SK-N-SH (cell line): ENCODE measurements around the gene GTF3A. TPM values are rescaled to one million over a fixed set of nuclear protein-coding genes. Genes with fewer than 3 reads are reported as not detected.

Experiments
- CTCF ChIA-PET: fragments of 300-600, 350-600 bp; formaldehyde crosslinking; extraction: SDS; loops from one replicate; lab custom pipeline; 2021; lab: Yijun Ruan, JAX
- POLR2A ChIA-PET: fragments of 350-600 bp; sonication (Branson Sonifier 250); formaldehyde crosslinking; extraction: SDS; loops from one replicate; lab custom pipeline; 2020; ENCODE audit warnings: antibody characterized with exemption, inconsistent platforms; lab: Yijun Ruan, JAX
- DNase-seq: peaks from one replicate; pipeline ENCODE4 v3.0.0; 2012
- H2AFZ ChIP-seq: fragments of 200-600 bp; sonication (generic); 2 replicates; pipeline ENCODE4 v1.8.1; 2016; ENCODE audit warnings: antibody characterized with exemption, mild to moderate bottlenecking, low read depth
- H3F3A ChIP-seq: fragments of 200-600 bp; sonication (generic); replicated peaks from 2 replicates; pipeline ENCODE3; 2016; ENCODE audit warnings: antibody characterized with exemption, mild to moderate bottlenecking; ENCODE audit not compliant: insufficient read depth
- H3K27ac ChIP-seq, 2 experiments: fragments of 200-500 bp in 1 of 2; fragments of 200-600 bp in 1 of 2; sonication (Bioruptor generic) in 1 of 2; sonication (generic), shearing (Covaris generic) in 1 of 2; 2 replicates each; pipeline versions ENCODE4 v1.5.1 to v1.6.1; 2014 to 2016; ENCODE audit warnings: low read depth in 2 of 2, inconsistent platforms in 1 of 2, low read length in 1 of 2, mild to moderate bottlenecking in 1 of 2, mixed read lengths in 1 of 2
- H3K27me3 ChIP-seq: fragments of 200-600 bp; sonication (generic), shearing (Covaris generic); 2 replicates; pipeline ENCODE4 v1.6.1; 2016; ENCODE audit warnings: mixed run types; ENCODE audit not compliant: insufficient read depth
- H3K36me3 ChIP-seq, 2 experiments: fragments of 200-500 bp in 1 of 2; fragments of 200-600 bp in 1 of 2; sonication (Bioruptor generic) in 1 of 2; sonication (generic) in 1 of 2; replicated peaks in 1 of 2; 2 replicates each; pipeline versions ENCODE3 to v1.5.1; 2014 to 2016; ENCODE audit warnings: low read length in 1 of 2, mild to moderate bottlenecking in 1 of 2; ENCODE audit not compliant: insufficient read depth in 2 of 2, control insufficient read depth in 1 of 2
- H3K4me1 ChIP-seq, 2 experiments: fragments of 200-500 bp in 1 of 2; fragments of 200-600 bp in 1 of 2; sonication (Bioruptor generic) in 1 of 2; sonication (generic), shearing (Covaris generic) in 1 of 2; 2 replicates each; pipeline versions ENCODE4 v1.5.1 to v1.6.1; 2014 to 2016; ENCODE audit warnings: low read depth in 1 of 2, low read length in 1 of 2, mixed run types in 1 of 2; ENCODE audit not compliant: insufficient read depth in 2 of 2, control insufficient read depth in 1 of 2
- H3K4me2 ChIP-seq: fragments of 200-600 bp; sonication (generic), shearing (Covaris generic); 2 replicates; pipeline ENCODE4 v1.6.1; 2017; ENCODE audit warnings: mixed run types
- H3K4me3 ChIP-seq, 2 experiments: fragments of 200-500 bp in 1 of 2; fragments of 200-600 bp in 1 of 2; sonication (Bioruptor generic) in 1 of 2; sonication (generic), shearing (Covaris generic) in 1 of 2; 2 replicates each; pipeline versions ENCODE4 v1.5.1 to v1.8.1; 2014 to 2016; ENCODE audit warnings: low read depth in 2 of 2, inconsistent platforms in 1 of 2, low read length in 1 of 2, mild to moderate bottlenecking in 1 of 2, mixed read lengths in 1 of 2, moderate library complexity in 1 of 2
- H3K79me2 ChIP-seq: fragments of 200-600 bp; sonication (generic); 2 replicates; pipeline ENCODE4 v1.8.1; 2017; ENCODE audit warnings: mild to moderate bottlenecking; ENCODE audit not compliant: insufficient read depth
- H3K9ac ChIP-seq: fragments of 200-600 bp; sonication (generic); 2 replicates; pipeline ENCODE4 v1.6.1; 2017; ENCODE audit warnings: mixed run types
- H3K9me2 ChIP-seq: fragments of 200-600 bp; sonication (generic); 2 replicates; pipeline ENCODE4 v1.6.1; 2017; ENCODE audit warnings: mixed run types
- H3K9me3 ChIP-seq: fragments of 200-600 bp; sonication (generic); 2 replicates; pipeline ENCODE4 v1.6.1; 2017; ENCODE audit warnings: mixed run types, mild to moderate bottlenecking, moderate library complexity
- H4K20me1 ChIP-seq: fragments of 200-600 bp; sonication (generic); 2 replicates; pipeline ENCODE4 v1.6.1; 2017; ENCODE audit warnings: mild to moderate bottlenecking, mixed run types; ENCODE audit not compliant: insufficient read depth
- CHD2 ChIP-seq: fragments of 150-350 bp; IDR thresholded peaks from 2 replicates; pipeline ENCODE4 v1.6.1; 2018; ENCODE audit warnings: low read length; ENCODE audit not compliant: partially characterized antibody
- FOXJ3 ChIP-seq: sonication (generic); formaldehyde crosslinking; IDR thresholded peaks from 2 replicates; pipeline ENCODE4 v1.5.1; 2020; ENCODE audit warnings: mild to moderate bottlenecking, missing genetic modification reagents
- FOXM1 ChIP-seq: IDR thresholded peaks from 2 replicates; pipeline ENCODE4 v1.4.0; 2012; ENCODE audit warnings: low read depth, mild to moderate bottlenecking
- GABPA ChIP-seq: IDR thresholded peaks from 2 replicates; pipeline ENCODE4 v1.4.0; 2012; ENCODE audit warnings: low read depth, mild to moderate bottlenecking
- GATA2 ChIP-seq: sonication (generic); formaldehyde crosslinking; IDR thresholded peaks from 2 replicates; pipeline ENCODE4 v1.5.0; 2020; ENCODE audit warnings: mild to moderate bottlenecking, missing genetic modification reagents
- JUND ChIP-seq: IDR thresholded peaks from 2 replicates; pipeline ENCODE4 v1.4.0; 2012
- MEF2A ChIP-seq: IDR thresholded peaks from 2 replicates; pipeline ENCODE4 v1.4.0; 2012; ENCODE audit warnings: low read depth, borderline replicate concordance
- MXI1 ChIP-seq: IDR thresholded peaks from 2 replicates; pipeline ENCODE4 v1.6.1; 2012; ENCODE audit warnings: mild to moderate bottlenecking, low read depth, low read length, improper control_type of control experiment
- NFIC ChIP-seq: IDR thresholded peaks from 2 replicates; pipeline ENCODE4 v1.4.0; 2012; ENCODE audit warnings: borderline replicate concordance
- NRF1 ChIP-seq: IDR thresholded peaks from 2 replicates; pipeline ENCODE4 v1.6.1; 2012; ENCODE audit warnings: low read depth, mild to moderate bottlenecking, low read length
- RAD21 ChIP-seq: IDR thresholded peaks from 2 replicates; pipeline ENCODE4 v1.6.1; 2012; ENCODE audit warnings: mild to moderate bottlenecking, low read length
- RCOR1 ChIP-seq: fragments of 150-350 bp; IDR thresholded peaks from 2 replicates; pipeline ENCODE4 v1.6.1; 2017; ENCODE audit warnings: antibody characterized with exemption, low read length
- RFX5 ChIP-seq: IDR thresholded peaks from 2 replicates; pipeline ENCODE4 v1.6.1; 2012; ENCODE audit warnings: mild to moderate bottlenecking, improper control_type of control experiment, low read length
- RXRA ChIP-seq: IDR thresholded peaks from 2 replicates; pipeline ENCODE4 v1.4.0; 2012; ENCODE audit warnings: low read depth, mild to moderate bottlenecking, borderline replicate concordance
- TAF1 ChIP-seq: IDR thresholded peaks from 2 replicates; pipeline ENCODE4 v1.6.1; 2012; ENCODE audit warnings: low read depth, mild to moderate bottlenecking, low read length, moderate library complexity, borderline replicate concordance
- TCF12 ChIP-seq: IDR thresholded peaks from 2 replicates; pipeline ENCODE4 v1.4.0; 2012
- TEAD4 ChIP-seq: IDR thresholded peaks from 2 replicates; pipeline ENCODE4 v1.4.0; 2012; ENCODE audit warnings: mild to moderate bottlenecking, borderline replicate concordance; ENCODE audit not compliant: insufficient read depth
- WGBS: methylation state at CpG from one replicate; pipeline ENCODE4 v1.1.6; 2017; ENCODE audit warnings: low lambda C conversion rate; 5-methylcytosine and 5-hydroxymethylcytosine counted together
- polyA plus RNA-seq, 3 experiments: library from polyadenylated mRNA; depleted of rRNA; stranded (reverse); fragments of >200 nt; gene quantifications; 2 replicates each; pipeline ENCODE4 v1.2.3, GENCODE V29; 2012
- TF ChIP-seq, protein P1 (sequence below): IDR thresholded peaks from 2 replicates; pipeline ENCODE4 v1.4.0; 2012; ENCODE audit warnings: low read depth, borderline replicate concordance
- TF ChIP-seq, protein P2 (sequence below): IDR thresholded peaks from 2 replicates; pipeline ENCODE4 v1.4.0; 2012; ENCODE audit warnings: low read depth
- TF ChIP-seq, protein P3 (sequence below): fragments of 200-600 bp; sonication (generic); IDR thresholded peaks from 2 replicates; pipeline ENCODE4 v1.6.1; 2017; ENCODE audit warnings: antibody characterized with exemption, mild to moderate bottlenecking, moderate library complexity

Gene GTF3A
- polyA plus RNA-seq, 1 of the 3 experiments (the other 2 are of a cell fraction): 75.4 TPM

GRCh38 chr13:27474751-27475268, 50.4 kb downstream of the GTF3A start:
- no peak overlapping the region for H3K27ac ChIP-seq
- 52% methylated on average over 9 of the region's 13 CpGs for WGBS
- H3K4me2 ChIP-seq: no peak overlapping the region
- H3F3A ChIP-seq: no peaks in the 10 kb centered on the region
- no peak for DNase-seq
- no peaks in the 10 kb centered on the region for H3K79me2 ChIP-seq
- POLR2A ChIA-PET: no interaction called here
- H3K9ac ChIP-seq: no peak overlapping the region
- no peaks in the 10 kb centered on the region for H3K4me1 ChIP-seq
- TF ChIP-seq RXRA (no peak), MXI1 (no peak), NFIC (no peak), RFX5 (no peak), GATA2 (CRISPR knock-in tag) (no peak), MEF2A (no peak), GABPA (no peak), CHD2 (no peak), TCF12 (no peak), JUND (no peak), RCOR1 (no peak)
- TF ChIP-seq, protein P1, sequence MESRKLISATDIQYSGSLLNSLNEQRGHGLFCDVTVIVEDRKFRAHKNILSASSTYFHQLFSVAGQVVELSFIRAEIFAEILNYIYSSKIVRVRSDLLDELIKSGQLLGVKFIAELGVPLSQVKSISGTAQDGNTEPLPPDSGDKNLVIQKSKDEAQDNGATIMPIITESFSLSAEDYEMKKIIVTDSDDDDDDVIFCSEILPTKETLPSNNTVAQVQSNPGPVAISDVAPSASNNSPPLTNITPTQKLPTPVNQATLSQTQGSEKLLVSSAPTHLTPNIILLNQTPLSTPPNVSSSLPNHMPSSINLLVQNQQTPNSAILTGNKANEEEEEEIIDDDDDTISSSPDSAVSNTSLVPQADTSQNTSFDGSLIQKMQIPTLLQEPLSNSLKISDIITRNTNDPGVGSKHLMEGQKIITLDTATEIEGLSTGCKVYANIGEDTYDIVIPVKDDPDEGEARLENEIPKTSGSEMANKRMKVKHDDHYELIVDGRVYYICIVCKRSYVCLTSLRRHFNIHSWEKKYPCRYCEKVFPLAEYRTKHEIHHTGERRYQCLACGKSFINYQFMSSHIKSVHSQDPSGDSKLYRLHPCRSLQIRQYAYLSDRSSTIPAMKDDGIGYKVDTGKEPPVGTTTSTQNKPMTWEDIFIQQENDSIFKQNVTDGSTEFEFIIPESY: no peak
- TF ChIP-seq, protein P2, sequence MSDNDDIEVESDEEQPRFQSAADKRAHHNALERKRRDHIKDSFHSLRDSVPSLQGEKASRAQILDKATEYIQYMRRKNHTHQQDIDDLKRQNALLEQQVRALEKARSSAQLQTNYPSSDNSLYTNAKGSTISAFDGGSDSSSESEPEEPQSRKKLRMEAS: no peak
- H4K20me1 ChIP-seq: no peaks in the 10 kb centered on the region
- H3K4me3 ChIP-seq: no peak overlapping the region
- H3K9me2 ChIP-seq: no peaks in the 10 kb centered on the region
- H3K9me3 ChIP-seq: no peaks in the 10 kb centered on the region
- H2AFZ ChIP-seq: no peak overlapping the region
- peaks cover 51% of the 10 kb centered on the region for H3K27me3 ChIP-seq
- CTCF ChIA-PET: no interaction called here
- no peaks in the 10 kb centered on the region for H3K36me3 ChIP-seq

DNA sequence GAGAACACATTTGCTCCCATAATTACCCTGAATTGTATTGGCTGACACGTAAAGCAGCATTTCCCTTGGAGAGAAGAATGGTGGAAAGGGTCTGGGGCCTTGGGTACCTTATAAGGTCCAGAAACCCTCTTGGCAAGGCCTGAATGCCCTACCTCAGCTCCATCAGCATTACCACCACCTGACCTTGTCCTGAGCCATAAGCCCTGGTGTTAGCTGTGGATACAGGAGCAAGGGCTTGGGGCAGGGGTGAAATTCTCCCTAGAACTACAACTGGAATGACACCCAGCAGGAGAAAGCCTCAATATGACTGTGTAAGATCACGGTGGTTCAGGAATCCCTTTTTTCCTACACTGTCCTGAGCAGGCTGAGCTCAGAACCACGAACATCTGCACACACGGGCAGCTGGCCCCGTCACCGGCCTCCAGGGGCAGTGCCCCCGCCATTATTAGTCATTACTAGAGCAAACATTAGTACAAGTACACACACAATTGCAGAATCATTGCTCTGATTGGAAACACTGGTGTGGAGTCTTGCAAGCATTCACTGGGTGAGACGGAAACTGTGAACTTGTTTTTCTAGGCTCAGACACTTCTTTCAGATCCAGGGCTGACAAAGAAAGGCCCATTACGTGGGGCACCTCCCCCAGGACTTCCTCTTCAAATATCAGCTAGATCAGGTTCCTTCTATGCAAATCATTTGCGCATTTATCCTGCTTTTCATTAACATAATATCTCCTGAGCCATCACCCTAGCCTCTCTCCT, 52.7 kb downstream of the GTF3A start:
- peaks cover 45% of the 10 kb centered on the region for H3K27me3 ChIP-seq
- ChIA-PET POLR2A (no interaction called here), CTCF (no interaction called here)
- DNase-seq: no peak
- H2AFZ ChIP-seq: no peak overlapping the region
- no peaks in the 10 kb centered on the region for H3K79me2 ChIP-seq
- no peak overlapping the region for H3K27ac ChIP-seq
- no peaks in the 10 kb centered on the region for H3K36me3 ChIP-seq
- H3K4me3 ChIP-seq: no peak overlapping the region
- no peaks in the 10 kb centered on the region for H3K9me2 ChIP-seq
- no peaks in the 10 kb centered on the region for H3K9me3 ChIP-seq
- no peaks in the 10 kb centered on the region for H3K4me1 ChIP-seq
- WGBS: 11% methylated on average over 9 of the region's 10 CpGs
- 0 out of 2 replicates have a peak overlapping the region, but pooled peaks have one; percentile 19 for H3K4me2 ChIP-seq
- TF ChIP-seq FOXM1 (no peak), RAD21 (no peak), FOXJ3 (CRISPR knock-in tag) (no peak), RCOR1 (no peak), JUND (no peak), TEAD4 (no peak), TAF1 (no peak), RXRA (no peak), NRF1 (no peak), CHD2 (no peak), MXI1 (no peak)
- TF ChIP-seq, protein P3, sequence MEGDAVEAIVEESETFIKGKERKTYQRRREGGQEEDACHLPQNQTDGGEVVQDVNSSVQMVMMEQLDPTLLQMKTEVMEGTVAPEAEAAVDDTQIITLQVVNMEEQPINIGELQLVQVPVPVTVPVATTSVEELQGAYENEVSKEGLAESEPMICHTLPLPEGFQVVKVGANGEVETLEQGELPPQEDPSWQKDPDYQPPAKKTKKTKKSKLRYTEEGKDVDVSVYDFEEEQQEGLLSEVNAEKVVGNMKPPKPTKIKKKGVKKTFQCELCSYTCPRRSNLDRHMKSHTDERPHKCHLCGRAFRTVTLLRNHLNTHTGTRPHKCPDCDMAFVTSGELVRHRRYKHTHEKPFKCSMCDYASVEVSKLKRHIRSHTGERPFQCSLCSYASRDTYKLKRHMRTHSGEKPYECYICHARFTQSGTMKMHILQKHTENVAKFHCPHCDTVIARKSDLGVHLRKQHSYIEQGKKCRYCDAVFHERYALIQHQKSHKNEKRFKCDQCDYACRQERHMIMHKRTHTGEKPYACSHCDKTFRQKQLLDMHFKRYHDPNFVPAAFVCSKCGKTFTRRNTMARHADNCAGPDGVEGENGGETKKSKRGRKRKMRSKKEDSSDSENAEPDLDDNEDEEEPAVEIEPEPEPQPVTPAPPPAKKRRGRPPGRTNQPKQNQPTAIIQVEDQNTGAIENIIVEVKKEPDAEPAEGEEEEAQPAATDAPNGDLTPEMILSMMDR: no peak
- TF ChIP-seq, protein P2: no peak
- H3F3A ChIP-seq: no peaks in the 10 kb centered on the region
- no peaks in the 10 kb centered on the region for H4K20me1 ChIP-seq
- no peak overlapping the region for H3K9ac ChIP-seq
